NOMO-1 (cell line): ENCODE results near the gene PRKAG1.

ENCODE experiments used
- DNase-seq, 2 experiments: peaks; one replicate each; lab custom pipeline; 2025; ENCODE audit not compliant: unreplicated experiment in 2 of 2; lab: John Stamatoyannopoulos, UW

The PRKAG1 gene

GRCh38 chr12:49050507-49051372, 32.2 kb upstream of the PRKAG1 start:
- DNase-seq, result no peak

- no peak for DNase-seq
These were observed 31.1 kb upstream of the PRKAG1 start for GRCh38 chr12:49049566-49050224.

GRCh38 chr12:49048953-49049352, 30.4 kb upstream of the PRKAG1 start:
- no peak for DNase-seq

GRCh38 chr12:49046129-49046895, 27.7 kb upstream of the PRKAG1 start:
- no peak for DNase-seq

- DNase-seq, result no peak
These were observed 26.1 kb upstream of the PRKAG1 start for GRCh38 chr12:49044660-49045059.

GRCh38 chr12:49043856-49044258, 25.3 kb upstream of the PRKAG1 start:
- peak; percentile 40 to 51 for DNase-seq

- no peak for DNase-seq
These were observed 24.7 kb upstream of the PRKAG1 start for GRCh38 chr12:49043241-49043640.

- DNase-seq, result no peak
These were observed 23.4 kb upstream of the PRKAG1 start for GRCh38 chr12:49041881-49042484.

GRCh38 chr12:49041036-49041880, 22.7 kb upstream of the PRKAG1 start:
- DNase-seq, result no peak

- no peak for DNase-seq
These were observed 21.8 kb upstream of the PRKAG1 start for GRCh38 chr12:49040364-49040855.

GRCh38 chr12:49039421-49040363, 21.1 kb upstream of the PRKAG1 start:
- DNase-seq, result no peak

GRCh38 chr12:49038291-49038955, 19.8 kb upstream of the PRKAG1 start:
- DNase-seq, result no peak

- no peak for DNase-seq
These were observed 19.3 kb upstream of the PRKAG1 start for GRCh38 chr12:49037947-49038237.

GRCh38 chr12:49037111-49037946, 18.8 kb upstream of the PRKAG1 start:
- no peak for DNase-seq

- no peak for DNase-seq
These were observed 17.5 kb upstream of the PRKAG1 start for GRCh38 chr12:49036029-49036428.

- DNase-seq, result no peak
These were observed 15.7 kb upstream of the PRKAG1 start for GRCh38 chr12:49034286-49034622.

- DNase-seq, result no peak
These were observed 15.2 kb upstream of the PRKAG1 start for GRCh38 chr12:49033611-49034285.
